EL (cell line): ENCODE results near the gene FKBP5.

Experiments used
- DNase-seq: peaks from one replicate; pipeline ENCODE4 v3.0.0-alpha.2; 2016

The FKBP5 gene

GRCh38 chr6:35654883-35655282 lies 33.8 kb downstream of the FKBP5 start:
- DNase-seq: no peak

- no peak for DNase-seq
Observed at GRCh38 chr6:35651244-35651643, 37.5 kb downstream of the FKBP5 start.

GRCh38 chr6:35650015-35650414 lies 38.7 kb downstream of the FKBP5 start:
- no peak for DNase-seq

GRCh38 chr6:35648203-35648602 lies 40.5 kb downstream of the FKBP5 start:
- no peak for DNase-seq

- no peak for DNase-seq
Observed at GRCh38 chr6:35647400-35647799, 41.3 kb downstream of the FKBP5 start.

GRCh38 chr6:35643162-35643535 lies 45.6 kb downstream of the FKBP5 start:
- DNase-seq: no peak

GRCh38 chr6:35642471-35643161 lies 46.1 kb downstream of the FKBP5 start:
- DNase-seq: no peak

- DNase-seq: no peak
Observed at GRCh38 chr6:35640017-35640664, 48.6 kb downstream of the FKBP5 start.

GRCh38 chr6:35638679-35639078 lies 50.0 kb downstream of the FKBP5 start:
- DNase-seq: no peak

- DNase-seq: no peak
Observed at GRCh38 chr6:35637911-35638310, 50.8 kb downstream of the FKBP5 start.

- no peak for DNase-seq
Observed at GRCh38 chr6:35635601-35636597, 52.8 kb downstream of the FKBP5 start.

GRCh38 chr6:35634316-35634715 lies 54.4 kb downstream of the FKBP5 start:
- DNase-seq: no peak

GRCh38 chr6:35633579-35634089 lies 55.1 kb downstream of the FKBP5 start:
- no peak for DNase-seq

GRCh38 chr6:35629876-35630378 lies 58.8 kb downstream of the FKBP5 start:
- DNase-seq: no peak

GRCh38 chr6:35626401-35626800 lies 62.3 kb downstream of the FKBP5 start:
- no peak for DNase-seq

GRCh38 chr6:35624341-35625070 lies 64.2 kb downstream of the FKBP5 start:
- peak; percentile 23 for DNase-seq

GRCh38 chr6:35622283-35622682 lies 66.4 kb downstream of the FKBP5 start:
- DNase-seq: no peak

- DNase-seq: no peak
Observed at GRCh38 chr6:35620706-35621105, 68.0 kb downstream of the FKBP5 start.

- DNase-seq: no peak
Observed at GRCh38 chr6:35613762-35614161, 75.0 kb downstream of the FKBP5 start.

- DNase-seq: peak; percentile 23
Observed at GRCh38 chr6:35611240-35611639, 77.5 kb downstream of the FKBP5 start.

- no peak for DNase-seq
Observed at GRCh38 chr6:35610830-35611229, 77.9 kb downstream of the FKBP5 start.

GRCh38 chr6:35609588-35609987 lies 79.1 kb downstream of the FKBP5 start:
- no peak for DNase-seq
